CD4-positive, alpha-beta T cell treated with Interleukin-6 for 4 hours (primary cell): ENCODE data around the gene NDUFB2.
"Not testable (repeated sequence)": the region's sequence is repeated elsewhere in the genome, so short reads cannot be mapped to it uniquely, and the experiment has no call there.

Experiments
- DNase-seq: peaks from one replicate; pipeline ENCODE4 v3.0.0-alpha.2; 2020; ENCODE audit warnings: mixed read lengths

Gene NDUFB2

GRCh38 chr7:140673063-140673773 lies 23.3 kb upstream of the NDUFB2 start:
- DNase-seq = peak; percentile 78

GRCh38 chr7:140673774-140674155 lies 22.7 kb upstream of the NDUFB2 start:
- DNase-seq = no peak

GRCh38 chr7:140674356-140674800 lies 22.1 kb upstream of the NDUFB2 start:
- no peak for DNase-seq

- no peak for DNase-seq
Measured at GRCh38 chr7:140674899-140675701, 21.4 kb upstream of the NDUFB2 start.

GRCh38 chr7:140675726-140676125 lies 20.8 kb upstream of the NDUFB2 start:
- no peak for DNase-seq

GRCh38 chr7:140676306-140676705 lies 20.2 kb upstream of the NDUFB2 start:
- no peak for DNase-seq

GRCh38 chr7:140676956-140677355 lies 19.6 kb upstream of the NDUFB2 start:
- DNase-seq = not testable (repeated sequence)

GRCh38 chr7:140677496-140677895 lies 19.0 kb upstream of the NDUFB2 start:
- no peak for DNase-seq

GRCh38 chr7:140678081-140678815 lies 18.3 kb upstream of the NDUFB2 start:
- no peak for DNase-seq

- no peak for DNase-seq
Measured at GRCh38 chr7:140678816-140679130, 17.7 kb upstream of the NDUFB2 start.

- no peak for DNase-seq
Measured at GRCh38 chr7:140679186-140679585, 17.3 kb upstream of the NDUFB2 start.

- DNase-seq = no peak
Measured at GRCh38 chr7:140680886-140681285, 15.6 kb upstream of the NDUFB2 start.

- no peak for DNase-seq
Measured at GRCh38 chr7:140681766-140682165, 14.7 kb upstream of the NDUFB2 start.

- DNase-seq = no peak
Measured at GRCh38 chr7:140683657-140684056, 12.9 kb upstream of the NDUFB2 start.

GRCh38 chr7:140684066-140684950 lies 12.2 kb upstream of the NDUFB2 start:
- DNase-seq = no peak

GRCh38 chr7:140685407-140686087 lies 11.0 kb upstream of the NDUFB2 start:
- DNase-seq = no peak

- no peak for DNase-seq
Measured at GRCh38 chr7:140686921-140687320, 9.6 kb upstream of the NDUFB2 start.

- DNase-seq = no peak
Measured at GRCh38 chr7:140688341-140688740, 8.2 kb upstream of the NDUFB2 start.

GRCh38 chr7:140689199-140690152 lies 7.0 kb upstream of the NDUFB2 start:
- DNase-seq = no peak

GRCh38 chr7:140691376-140692045 lies 5.0 kb upstream of the NDUFB2 start:
- DNase-seq = no peak
